Measurements from ENCODE around the gene PCYT1B. TPM values are rescaled to one million over a fixed set of nuclear protein-coding genes. Genes with fewer than 3 reads are reported as not detected.

Gene PCYT1B
- total RNA-seq, 2 experiments from 2014 or later = not detected

GRCh38 chrX:24547961-24548360 lies 99.2 kb downstream of the PCYT1B start:
- no peaks in the 10 kb centered on the region for H3K4me1 ChIP-seq (ENCODE audit: insufficient read depth, low read length)
- Mint-ChIP-seq H3K36me3 (ENCODE audit: low read depth) (peaks cover 6% of the 10 kb centered on the region), H3K4me1 (ENCODE audit: low read depth) (no peaks in the 10 kb centered on the region), H3K27me3 (no peaks in the 10 kb centered on the region), H3K4me3 (no peak overlapping the region), H3K9me3 (no peaks in the 10 kb centered on the region), H3K27ac (no peak overlapping the region)
- ChIA-PET CTCF (no interaction called here), POLR2A (no interaction called here)
- no peaks in the 10 kb centered on the region for H3K9me3 ChIP-seq (ENCODE audit: control insufficient read depth in 1 of 2, insufficient read depth in 1 of 2, low read length in 2 of 2)
- TF ChIP-seq CTCF (IDR thresholded peaks at IDR 0.05) = no peak
- ATAC-seq (ENCODE audit: poor library complexity) (no peak), DNase-seq (no peak)
- peaks cover 5% of the 10 kb centered on the region for H3K36me3 ChIP-seq (ENCODE audit: insufficient read depth, low read length)
- no peak overlapping the region for H3K4me3 ChIP-seq (ENCODE audit: low read length)
- no peak overlapping the region for H3K27ac ChIP-seq (ENCODE audit: low read depth in 1 of 2, low read length in 2 of 2)
- intact Hi-C loops (cut with DNase I, micrococcal nuclease) = no loop called here
- no peaks in the 10 kb centered on the region for H3K27me3 ChIP-seq (ENCODE audit: control insufficient read depth in 1 of 2, insufficient read depth in 2 of 2, low read length in 2 of 2)

GRCh38 chrX:24542756-24543155 lies 104.4 kb downstream of the PCYT1B start:
- ATAC-seq (ENCODE audit: poor library complexity) (no peak), DNase-seq (no peak)
- Histone ChIP-seq H3K27ac (ENCODE audit: low read depth in 1 of 2, low read length in 2 of 2) (no peak overlapping the region), H3K4me3 (ENCODE audit: low read length) (no peak overlapping the region), H3K9me3 (ENCODE audit: control insufficient read depth in 1 of 2, insufficient read depth in 1 of 2, low read length in 2 of 2) (no peaks in the 10 kb centered on the region), H3K36me3 (ENCODE audit: insufficient read depth, low read length) (peaks cover 9% of the 10 kb centered on the region), H3K4me1 (ENCODE audit: insufficient read depth, low read length) (no peaks in the 10 kb centered on the region), H3K27me3 (ENCODE audit: control insufficient read depth in 1 of 2, insufficient read depth in 2 of 2, low read length in 2 of 2) (no peaks in the 10 kb centered on the region)
- no peak for TF ChIP-seq CTCF (IDR thresholded peaks at IDR 0.05)
- Mint-ChIP-seq H3K9me3 (no peaks in the 10 kb centered on the region), H3K4me1 (ENCODE audit: low read depth) (no peaks in the 10 kb centered on the region), H3K36me3 (ENCODE audit: low read depth) (peaks cover 31% of the 10 kb centered on the region), H3K4me3 (no peak overlapping the region), H3K27ac (no peak overlapping the region), H3K27me3 (no peaks in the 10 kb centered on the region)
- CTCF ChIA-PET = no interaction called here
- intact Hi-C loops (cut with DNase I, micrococcal nuclease) = no loop called here
- POLR2A ChIA-PET = no interaction called here

GRCh38 chrX:24536551-24536950 lies 110.6 kb downstream of the PCYT1B start:
- intact Hi-C loops (cut with DNase I, micrococcal nuclease) = no loop called here
- Mint-ChIP-seq H3K4me3 (no peak overlapping the region), H3K27ac (no peak overlapping the region)

More at GRCh38 chrX:24536551-24536950, 110.6 kb downstream of the PCYT1B start:
- Mint-ChIP-seq H3K9me3 (no peaks in the 10 kb centered on the region), H3K27me3 (no peaks in the 10 kb centered on the region), H3K36me3 (ENCODE audit: low read depth) (peaks cover 45% of the 10 kb centered on the region), H3K4me1 (ENCODE audit: low read depth) (no peaks in the 10 kb centered on the region)
- TF ChIP-seq CTCF (IDR thresholded peaks at IDR 0.05) = no peak
- no peak for DNase-seq
- Histone ChIP-seq H3K36me3 (ENCODE audit: insufficient read depth, low read length) (peaks cover 23% of the 10 kb centered on the region), H3K4me1 (ENCODE audit: insufficient read depth, low read length) (no peaks in the 10 kb centered on the region), H3K9me3 (ENCODE audit: control insufficient read depth in 1 of 2, insufficient read depth in 1 of 2, low read length in 2 of 2) (no peaks in the 10 kb centered on the region), H3K27ac (ENCODE audit: low read depth in 1 of 2, low read length in 2 of 2) (no peak overlapping the region), H3K4me3 (ENCODE audit: low read length) (no peak overlapping the region), H3K27me3 (ENCODE audit: control insufficient read depth in 1 of 2, insufficient read depth in 2 of 2, low read length in 2 of 2) (no peaks in the 10 kb centered on the region)
- POLR2A ChIA-PET = interaction anchor here (0.6 kb wide), 1 partner anchor 31 kb away, joined by 3 read pairs; no protein-coding TSS in a partner anchor
- CTCF ChIA-PET = no interaction called here
- no peak for ATAC-seq (ENCODE audit: poor library complexity)
